Testis (tissue), 2 donors: ENCODE results near the gene SVEP1.

Experiments
- POLR2A ChIP-seq: fragments of 450-650 bp; IDR thresholded peaks from one replicate; pipeline ENCODE4 v1.6.1; 2017; ENCODE audit warnings: antibody characterized with exemption, mild to moderate bottlenecking, moderate library complexity
- TF ChIP-seq, protein P1 (sequence below), 3 experiments: fragments of 450-650 bp in 2 of 3; fragments of 200-600 bp in 1 of 3; sonication (generic) in 1 of 3; IDR thresholded peaks; one replicate each; pipeline ENCODE4 v1.5.1; 2016 to 2019; ENCODE audit warnings: antibody characterized with exemption in 3 of 3, mild to moderate bottlenecking in 2 of 3, moderate library complexity in 1 of 3

GRCh38 chr9:110602281-110602680, 22.7 kb upstream of the SVEP1 start:
- TF ChIP-seq, protein P1, sequence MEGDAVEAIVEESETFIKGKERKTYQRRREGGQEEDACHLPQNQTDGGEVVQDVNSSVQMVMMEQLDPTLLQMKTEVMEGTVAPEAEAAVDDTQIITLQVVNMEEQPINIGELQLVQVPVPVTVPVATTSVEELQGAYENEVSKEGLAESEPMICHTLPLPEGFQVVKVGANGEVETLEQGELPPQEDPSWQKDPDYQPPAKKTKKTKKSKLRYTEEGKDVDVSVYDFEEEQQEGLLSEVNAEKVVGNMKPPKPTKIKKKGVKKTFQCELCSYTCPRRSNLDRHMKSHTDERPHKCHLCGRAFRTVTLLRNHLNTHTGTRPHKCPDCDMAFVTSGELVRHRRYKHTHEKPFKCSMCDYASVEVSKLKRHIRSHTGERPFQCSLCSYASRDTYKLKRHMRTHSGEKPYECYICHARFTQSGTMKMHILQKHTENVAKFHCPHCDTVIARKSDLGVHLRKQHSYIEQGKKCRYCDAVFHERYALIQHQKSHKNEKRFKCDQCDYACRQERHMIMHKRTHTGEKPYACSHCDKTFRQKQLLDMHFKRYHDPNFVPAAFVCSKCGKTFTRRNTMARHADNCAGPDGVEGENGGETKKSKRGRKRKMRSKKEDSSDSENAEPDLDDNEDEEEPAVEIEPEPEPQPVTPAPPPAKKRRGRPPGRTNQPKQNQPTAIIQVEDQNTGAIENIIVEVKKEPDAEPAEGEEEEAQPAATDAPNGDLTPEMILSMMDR (IDR thresholded peaks at IDR 0.05): no peak
- TF ChIP-seq POLR2A: no peak
